Upper lobe of left lung (tissue), 6 donors: ENCODE data around the gene EEF1AKMT3. TPM values are rescaled to one million over a fixed set of nuclear protein-coding genes. Genes with fewer than 3 reads are reported as not detected.
A peak's percentile ranks its signal among the peaks of the same experiment; 100 is the strongest.

ENCODE experiments used
- ATAC-seq, 2 donors: fragments of 200-7000 bp; cut with Tn5 transposase; one replicate each; pipeline ENCODE4 v1.9.1; 2022; ENCODE audit warnings: mild to moderate bottlenecking in 2 of 2, moderate library complexity in 2 of 2; ENCODE audit not compliant: low FRiP score in 2 of 2
- DNase-seq, 2 donors: peaks; one replicate each; pipeline ENCODE4 v3.0.0-alpha.2; 2019 to 2020
- H3K27ac ChIP-seq, 4 donors: fragments of 200-600 bp; sonication (generic); one replicate each; pipeline ENCODE4 v1.5.1; 2016 to 2019
- H3K27me3 ChIP-seq, 4 donors: fragments of 200-600 bp; sonication (generic); one replicate each; pipeline ENCODE4 v1.5.1; 2017 to 2019
- H3K36me3 ChIP-seq, 4 donors: fragments of 200-600 bp; sonication (generic); one replicate each; pipeline ENCODE4 v1.5.1; 2016 to 2019
- H3K4me1 ChIP-seq, 4 donors: fragments of 200-600 bp; sonication (generic); one replicate each; pipeline ENCODE4 v1.5.1; 2018 to 2019
- H3K4me3 ChIP-seq, 4 donors: fragments of 200-600 bp; sonication (generic); one replicate each; pipeline ENCODE4 v1.5.1; 2017 to 2019; ENCODE audit warnings: mild to moderate bottlenecking in 2 of 4, moderate library complexity in 1 of 4
- H3K9me3 ChIP-seq, 4 donors: fragments of 200-600 bp; sonication (generic); one replicate each; pipeline ENCODE4 v1.5.1; 2018 to 2019
- EP300 ChIP-seq, 4 donors: sonication (generic); formaldehyde crosslinking; IDR thresholded peaks; one replicate each; pipeline ENCODE4 v1.5.1; 2017; ENCODE audit warnings: antibody characterized with exemption in 4 of 4, control low read depth in 2 of 4
- POLR2A ChIP-seq, 4 donors: fragments of 450-650 bp; IDR thresholded peaks; one replicate each; pipeline ENCODE4 v1.5.1; 2016 to 2017; ENCODE audit warnings: antibody characterized with exemption in 4 of 4, mild to moderate bottlenecking in 2 of 4
- POLR2AphosphoS5 ChIP-seq, 2 donors: sonication (generic); formaldehyde crosslinking; IDR thresholded peaks; one replicate each; pipeline ENCODE4 v1.5.1; 2017; ENCODE audit warnings: antibody characterized with exemption in 2 of 2
- WGBS, 2 donors: methylation state at CpG; one replicate each; pipeline ENCODE4 v1.1.5; 2017 to 2018; 5-methylcytosine and 5-hydroxymethylcytosine counted together
- total RNA-seq, 6 donors: library from RNA; depleted of rRNA in 4 of 6; stranded (reverse); fragments of >200 nt in 4 of 6; gene quantifications; one replicate each; pipeline versions ENCODE4 v1.1.0 to v1.2.1, GENCODE V29; 2016 to 2021
- TF ChIP-seq, protein P1 (sequence below), 6 experiments: fragments of 450-650 bp in 4 of 6; fragments of 200-600 bp in 2 of 6; sonication (generic) in 2 of 6; IDR thresholded peaks; one replicate each; pipeline ENCODE4 v1.5.1; 2016 to 2019; ENCODE audit warnings: antibody characterized with exemption in 6 of 6
- donor health status: DM: no; HTN: no; CAD: no; lungs with moderate emphysema.
- donor health status: DM: no; HTN: yes; CAD: no; lungs with severe emphysema.

Gene EEF1AKMT3
- total RNA-seq, 6 donors from 2014 or later = 4.2 to 18.3 (median 6.4) TPM

DNA sequence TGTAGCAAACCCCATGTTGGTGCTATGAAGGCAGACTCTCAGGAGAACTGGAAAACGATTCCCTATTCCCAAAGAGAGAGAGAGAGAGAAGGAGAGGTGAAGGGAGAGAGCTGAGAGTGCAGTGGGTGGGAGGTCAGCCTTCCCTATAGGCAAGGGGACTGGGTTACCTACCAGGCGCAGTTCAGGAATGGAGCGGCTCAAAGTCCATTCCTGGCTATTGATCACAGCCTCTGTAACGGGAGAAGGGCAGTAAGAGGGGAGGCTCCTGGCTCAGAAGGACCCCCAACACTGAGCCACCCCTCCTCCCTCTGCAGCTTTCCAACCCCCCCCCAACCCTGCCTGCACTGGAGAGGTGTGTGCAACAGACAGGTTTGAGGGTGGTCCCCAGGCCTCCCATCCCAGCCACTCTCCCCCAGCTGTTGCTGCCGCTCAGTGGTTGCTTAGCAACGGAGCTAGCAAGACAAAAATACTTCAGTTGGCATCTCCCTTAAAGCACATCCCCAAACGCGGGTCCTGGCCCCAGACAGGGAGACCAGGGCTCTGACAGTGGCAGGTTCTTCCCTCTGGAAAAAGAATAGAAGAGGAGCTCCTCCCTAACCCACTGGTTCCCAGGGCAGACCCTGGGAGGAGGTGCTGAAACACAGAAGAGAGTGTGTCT is 37.1 kb upstream of the EEF1AKMT3 start:
- peaks cover 26 to 43% (median 34%) of the 10 kb centered on the region in 4 donors for H3K4me1 ChIP-seq
- no peaks in the 10 kb centered on the region for H3K9me3 ChIP-seq
- peak overlapping the region in 1 of 4 donors; percentile 8 for H3K4me3 ChIP-seq
- peaks cover 1 to 50% (median 20%) of the 10 kb centered on the region in 4 donors for H3K27me3 ChIP-seq
- no peak for DNase-seq
- H3K27ac ChIP-seq = no peak overlapping the region
- TF ChIP-seq EP300 (IDR thresholded peaks at IDR 0.05) (no peak), POLR2AphosphoS5 (IDR thresholded peaks at IDR 0.05) (no peak)
- WGBS, 2 donors = 39 to 41% methylated on average over 7 to 8 of the region's 8 CpGs
- ATAC-seq = no peak
- H3K36me3 ChIP-seq = peaks cover 0 to 8% (median 1%) of the 10 kb centered on the region in 4 donors

DNA sequence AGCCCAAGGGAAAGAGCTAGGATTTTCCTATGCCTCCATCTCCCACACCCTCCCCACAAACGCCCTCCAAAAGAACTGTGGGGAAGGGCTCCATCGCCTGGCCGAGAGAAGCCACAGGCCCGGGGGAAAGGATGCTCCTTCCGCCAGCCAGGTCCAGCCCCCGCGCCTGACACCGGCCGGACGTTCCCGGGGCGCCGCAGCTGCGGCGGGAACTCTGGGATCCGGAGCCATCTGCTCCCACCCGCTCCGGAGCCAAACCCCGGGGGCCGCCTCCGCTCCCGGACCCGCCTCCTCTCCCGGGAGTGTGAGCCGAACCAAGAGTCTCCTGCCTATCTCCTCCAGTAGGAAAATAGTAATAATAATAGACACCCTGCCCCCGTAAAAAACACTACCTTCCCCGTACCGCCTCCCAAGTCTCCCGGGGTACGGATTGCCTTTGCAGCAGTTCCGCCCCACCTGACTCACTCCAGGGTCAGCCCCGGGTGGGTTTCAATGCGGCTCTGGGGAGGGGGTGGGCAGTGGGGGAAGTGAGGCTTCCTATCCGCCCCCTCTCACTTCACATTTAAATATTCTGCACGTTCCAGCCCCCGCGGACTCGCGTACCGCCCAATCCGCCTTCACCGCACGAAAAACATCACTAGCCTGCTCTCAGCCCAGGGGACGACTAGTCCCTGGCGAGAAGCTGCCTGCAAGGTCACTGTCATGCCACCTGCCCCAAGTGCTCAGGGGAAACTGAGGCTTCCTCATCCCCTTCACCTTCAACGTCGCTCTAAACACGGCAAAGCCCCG is 36.3 kb upstream of the EEF1AKMT3 start:
- Histone ChIP-seq H3K27me3 (peaks cover 1 to 50% (median 22%) of the 10 kb centered on the region in 4 donors), H3K9me3 (no peaks in the 10 kb centered on the region), H3K27ac (no peak overlapping the region), H3K4me3 (peak overlapping the region in 1 of 4 donors; percentile 8), H3K4me1 (peaks cover 26 to 49% (median 36%) of the 10 kb centered on the region in 4 donors), H3K36me3 (peaks cover 0 to 4% (median 1%) of the 10 kb centered on the region in 4 donors)
- TF ChIP-seq EP300 (IDR thresholded peaks at IDR 0.05) = no peak
- TF ChIP-seq POLR2A (IDR thresholded peaks at IDR 0.05) = no peak
- TF ChIP-seq, protein P1, sequence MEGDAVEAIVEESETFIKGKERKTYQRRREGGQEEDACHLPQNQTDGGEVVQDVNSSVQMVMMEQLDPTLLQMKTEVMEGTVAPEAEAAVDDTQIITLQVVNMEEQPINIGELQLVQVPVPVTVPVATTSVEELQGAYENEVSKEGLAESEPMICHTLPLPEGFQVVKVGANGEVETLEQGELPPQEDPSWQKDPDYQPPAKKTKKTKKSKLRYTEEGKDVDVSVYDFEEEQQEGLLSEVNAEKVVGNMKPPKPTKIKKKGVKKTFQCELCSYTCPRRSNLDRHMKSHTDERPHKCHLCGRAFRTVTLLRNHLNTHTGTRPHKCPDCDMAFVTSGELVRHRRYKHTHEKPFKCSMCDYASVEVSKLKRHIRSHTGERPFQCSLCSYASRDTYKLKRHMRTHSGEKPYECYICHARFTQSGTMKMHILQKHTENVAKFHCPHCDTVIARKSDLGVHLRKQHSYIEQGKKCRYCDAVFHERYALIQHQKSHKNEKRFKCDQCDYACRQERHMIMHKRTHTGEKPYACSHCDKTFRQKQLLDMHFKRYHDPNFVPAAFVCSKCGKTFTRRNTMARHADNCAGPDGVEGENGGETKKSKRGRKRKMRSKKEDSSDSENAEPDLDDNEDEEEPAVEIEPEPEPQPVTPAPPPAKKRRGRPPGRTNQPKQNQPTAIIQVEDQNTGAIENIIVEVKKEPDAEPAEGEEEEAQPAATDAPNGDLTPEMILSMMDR (IDR thresholded peaks at IDR 0.05) = no peak
- no peak for TF ChIP-seq POLR2AphosphoS5 (IDR thresholded peaks at IDR 0.05)
- DNase-seq (peak in 1 of 2 donors; percentile 85), ATAC-seq (peak in 1 of 2 donors; percentile 18)
- 37 to 52% methylated on average over 29 to 49 of the region's 49 CpGs for WGBS, 2 donors

DNA sequence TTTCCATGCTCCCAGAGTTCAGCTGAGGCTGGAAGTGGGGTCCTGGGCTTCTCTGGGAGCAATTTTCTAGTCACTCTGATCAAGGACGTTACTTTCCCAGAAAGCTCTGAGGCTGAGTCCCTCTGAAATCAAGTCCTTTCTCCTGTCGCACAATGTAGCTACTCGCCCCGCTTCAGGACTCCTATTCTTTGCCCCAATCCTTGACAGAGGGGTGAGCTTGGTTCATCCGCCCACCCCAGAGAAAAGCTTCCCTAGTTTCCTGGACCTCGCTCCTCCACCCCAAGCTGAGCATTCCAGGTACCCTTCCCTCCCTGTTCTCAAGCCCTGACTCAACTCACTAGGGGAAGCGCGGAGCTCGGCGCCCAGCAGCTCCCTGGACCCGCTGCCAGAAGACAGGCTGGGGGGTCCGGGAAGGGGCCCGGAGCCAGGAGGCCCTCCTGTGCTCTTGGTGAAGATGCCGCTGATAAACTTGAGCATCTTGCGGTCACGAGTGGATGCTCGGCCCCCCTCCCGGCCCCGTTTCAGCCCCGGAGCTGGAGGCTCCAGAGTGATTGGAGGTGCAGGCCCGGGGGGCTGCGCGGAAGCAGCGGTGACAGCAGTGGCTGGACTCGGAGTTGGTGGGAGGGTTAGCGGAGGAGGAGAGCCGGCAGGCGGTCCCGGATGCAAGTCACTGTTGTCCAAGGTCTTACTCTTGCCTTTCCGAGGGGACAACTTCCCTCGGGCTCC is 35.5 kb upstream of the EEF1AKMT3 start:
- Histone ChIP-seq H3K4me1 (peaks cover 26 to 50% (median 36%) of the 10 kb centered on the region in 4 donors), H3K36me3 (peaks cover 0 to 4% (median 0%) of the 10 kb centered on the region in 4 donors), H3K4me3 (peak overlapping the region in 2 of 4 donors; percentile 21 to 38), H3K27me3 (peaks cover 1 to 50% (median 22%) of the 10 kb centered on the region in 4 donors), H3K9me3 (no peaks in the 10 kb centered on the region), H3K27ac (no peak overlapping the region)
- WGBS, 2 donors = 43 to 45% methylated on average over 22 to 30 of the region's 31 CpGs
- TF ChIP-seq POLR2AphosphoS5 (IDR thresholded peaks at IDR 0.05) = no peak
- no peak for TF ChIP-seq POLR2A (IDR thresholded peaks at IDR 0.05)
- TF ChIP-seq, protein P1 (IDR thresholded peaks at IDR 0.05) = no peak
- TF ChIP-seq EP300 (IDR thresholded peaks at IDR 0.05) = no peak
- ATAC-seq (no peak), DNase-seq (peak in 1 of 2 donors; percentile 81)

DNA sequence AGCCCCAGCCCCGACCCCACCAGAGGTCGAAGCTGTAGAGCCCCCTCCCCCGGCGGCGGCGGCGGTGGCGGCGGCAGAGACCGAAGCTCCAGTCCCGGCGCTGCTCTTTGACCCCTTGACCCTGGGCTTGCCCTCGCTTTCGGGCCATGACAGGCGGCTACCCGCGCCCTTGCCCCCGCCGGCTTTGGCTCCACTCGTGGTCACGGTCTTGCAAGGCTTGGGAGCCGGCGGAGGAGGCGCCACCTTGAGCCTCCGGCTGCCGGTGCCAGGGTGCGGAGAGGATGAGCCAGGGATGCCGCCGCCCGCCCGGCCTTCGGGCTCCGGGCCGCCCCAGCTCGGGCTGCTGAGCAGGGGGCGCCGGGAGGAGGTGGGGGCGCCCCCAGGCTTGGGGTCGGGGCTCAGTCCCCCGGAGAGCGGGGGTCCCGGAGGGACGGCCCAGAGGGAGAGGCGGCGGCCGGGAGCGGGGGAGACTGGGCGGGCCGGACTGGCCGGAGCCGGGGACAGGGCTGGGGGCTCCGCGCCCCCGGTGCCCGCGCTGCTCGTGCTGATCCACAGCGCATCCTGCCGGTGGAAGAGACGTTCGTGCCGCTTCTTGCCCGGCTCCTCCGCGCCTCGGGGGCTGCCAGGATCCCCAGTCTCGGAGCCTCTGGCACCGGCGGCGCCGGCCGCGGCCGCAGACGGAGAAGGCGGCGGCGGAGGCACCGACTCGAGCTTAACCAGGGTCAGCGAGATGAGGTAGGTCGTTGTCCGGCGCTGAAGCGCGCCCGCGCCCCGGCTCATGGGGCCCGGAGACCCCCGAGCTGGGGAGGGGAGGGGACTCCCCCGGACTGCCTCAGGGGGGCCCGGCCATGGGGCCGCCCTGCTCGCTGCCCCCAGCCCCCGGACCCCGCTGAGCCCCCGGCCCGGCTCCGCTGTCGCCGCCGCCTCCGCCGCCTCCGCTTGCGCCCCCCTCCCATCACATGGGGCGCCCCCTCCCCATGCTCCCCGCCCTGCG is 34.6 kb upstream of the EEF1AKMT3 start:
- DNase-seq (peak in 1 of 2 donors; percentile 85), ATAC-seq (peak in 1 of 2 donors; percentile 7)
- Histone ChIP-seq H3K4me3 (peak overlapping the region in 3 of 4 donors; percentile 21 to 38 (median 38)), H3K27me3 (peaks cover 1 to 50% (median 22%) of the 10 kb centered on the region in 4 donors), H3K9me3 (no peaks in the 10 kb centered on the region), H3K27ac (no peak overlapping the region), H3K36me3 (peaks cover 0 to 4% (median 0%) of the 10 kb centered on the region in 4 donors), H3K4me1 (peaks cover 26 to 50% (median 36%) of the 10 kb centered on the region in 4 donors)
- TF ChIP-seq POLR2A (IDR thresholded peaks at IDR 0.05) (no peak), EP300 (IDR thresholded peaks at IDR 0.05) (no peak), POLR2AphosphoS5 (IDR thresholded peaks at IDR 0.05) (no peak)
- TF ChIP-seq, protein P1 (IDR thresholded peaks at IDR 0.05) = peak in 2 of 6 experiments; percentile 6 to 12
- 40 to 65% methylated on average over 36 to 45 of the region's 110 CpGs for WGBS, 2 donors
